GM11168 (cell line): ENCODE measurements around the gene SPRN.
"Not testable (repeated sequence)": the region's sequence is repeated elsewhere in the genome, so short reads cannot be mapped to it uniquely, and the experiment has no call there.

Experiments
- in situ Hi-C: fragments of 300-500 bp; cut with MboI; formaldehyde crosslinking; loops from one replicate; pipeline ENCODE4 v1.12.0; 2022; ENCODE audit warnings: low sequenced_read_pairs; ENCODE audit not compliant: unreplicated experiment

The SPRN gene, protein sequence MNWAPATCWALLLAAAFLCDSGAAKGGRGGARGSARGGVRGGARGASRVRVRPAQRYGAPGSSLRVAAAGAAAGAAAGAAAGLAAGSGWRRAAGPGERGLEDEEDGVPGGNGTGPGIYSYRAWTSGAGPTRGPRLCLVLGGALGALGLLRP

GRCh38 chr10:133424601-133425000 is at the start of gene SPRN:
Gene SPRN, minus strand, starts transcription at chr10:133424625. Its CDS starts 944 bp downstream, at chr10:133423681.
- in situ Hi-C loops: not testable (repeated sequence)

DNA sequence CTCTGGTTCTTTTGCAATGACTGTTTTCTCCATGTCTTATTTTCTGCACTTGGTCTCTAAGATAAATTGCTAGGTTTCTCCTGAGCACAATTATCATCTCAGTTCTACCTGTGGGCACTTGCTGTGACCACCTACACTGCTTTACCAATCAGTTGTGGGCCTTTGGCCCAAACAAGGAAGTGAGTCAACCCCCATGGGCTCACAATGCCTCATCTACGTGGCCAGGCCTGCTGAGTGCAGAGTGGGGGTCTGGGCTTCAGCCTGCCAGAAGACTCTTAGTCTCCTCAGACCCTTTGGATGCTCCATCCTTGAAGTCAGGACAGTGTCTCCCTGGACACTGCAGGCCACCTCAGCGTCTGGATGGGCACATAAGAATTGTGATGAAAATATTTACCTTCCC is 49.6 kb upstream of the SPRN start:
- in situ Hi-C loops: no loop called here

DNA sequence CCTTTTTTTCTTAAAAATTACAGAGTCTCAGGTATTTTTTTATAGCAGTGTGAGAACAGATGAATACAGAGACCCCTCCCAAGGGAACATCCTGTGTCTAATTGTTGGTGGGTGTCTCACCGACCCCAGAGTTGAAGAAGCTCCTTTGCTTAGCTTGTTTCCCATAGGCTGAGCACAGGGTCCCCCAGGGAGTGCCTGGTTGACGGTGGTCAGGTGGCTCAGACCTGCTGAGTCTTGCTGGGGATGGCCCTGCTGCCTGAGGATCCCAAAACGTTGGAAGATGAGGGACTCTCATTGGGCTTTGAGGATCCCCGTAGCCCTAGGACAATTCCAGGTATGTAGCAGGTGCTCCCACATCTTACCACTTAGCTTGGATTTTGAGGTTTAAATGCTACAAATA is 48.8 kb upstream of the SPRN start:
- in situ Hi-C loops: no loop called here

GRCh38 chr10:133471300-133472109 is 47.1 kb upstream of the SPRN start:
- in situ Hi-C loops: no loop called here

GRCh38 chr10:133469205-133469604 is 44.8 kb upstream of the SPRN start:
- in situ Hi-C loops: not testable (repeated sequence)

DNA sequence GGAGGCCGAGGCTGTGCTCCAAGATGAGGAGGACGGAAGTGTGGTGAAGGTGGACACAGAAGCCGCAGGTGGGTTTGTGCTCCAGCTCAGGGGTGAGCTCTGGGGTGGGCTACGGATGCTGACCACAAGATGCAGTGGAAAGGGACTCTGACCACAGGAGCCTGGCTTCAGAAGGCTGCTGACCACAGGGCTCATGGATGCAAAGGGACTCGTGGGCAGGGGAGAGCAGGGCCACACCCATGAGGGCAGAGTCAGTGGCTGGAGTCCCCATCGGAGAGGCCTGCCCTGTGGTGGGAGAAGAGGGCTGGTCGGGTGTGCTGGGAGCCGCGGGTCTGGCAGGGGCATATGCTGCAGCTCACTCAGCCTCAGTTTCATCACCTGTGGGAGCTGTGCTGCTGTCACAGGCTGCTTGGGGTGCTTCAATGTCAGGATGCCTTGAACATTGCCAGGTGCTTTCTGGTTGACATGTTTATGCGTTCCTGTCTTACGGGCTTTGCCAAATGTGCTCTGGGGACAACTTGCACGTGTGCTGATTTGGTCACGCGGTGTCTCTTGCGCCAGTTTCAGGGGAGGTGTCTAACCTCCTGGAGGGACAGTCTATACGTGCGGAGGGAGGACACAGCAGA is 43.0 kb upstream of the SPRN start:
- in situ Hi-C loops: no loop called here

DNA sequence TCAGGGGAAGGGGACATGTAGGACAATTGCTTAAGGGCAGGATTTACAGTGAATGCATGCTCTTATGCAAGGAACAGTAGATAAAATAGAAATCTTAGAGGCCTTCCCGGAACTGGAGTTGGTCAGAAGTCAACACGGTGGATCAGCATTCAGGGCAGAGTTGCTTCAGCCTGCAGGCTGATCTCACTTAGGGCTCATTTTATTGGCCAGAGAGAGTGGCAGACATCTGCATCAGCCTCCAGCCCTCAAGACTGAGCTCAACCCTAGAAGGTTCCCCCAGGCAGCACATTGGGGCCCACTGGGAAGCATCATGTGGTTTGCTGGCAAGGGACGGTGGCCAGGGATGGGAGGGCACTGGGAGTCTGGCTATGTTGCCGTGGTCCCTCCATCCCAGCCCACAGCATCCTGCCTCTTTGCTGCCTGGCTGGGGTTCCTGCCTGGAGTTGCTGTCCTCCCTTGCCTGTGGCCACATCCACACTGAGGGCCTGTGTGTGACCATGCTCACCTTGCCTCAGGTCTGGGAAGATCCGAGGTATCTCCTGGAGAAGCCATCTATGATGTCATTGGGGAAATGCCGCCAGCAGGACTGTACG is 42.4 kb upstream of the SPRN start:
- in situ Hi-C loops: no loop called here

DNA sequence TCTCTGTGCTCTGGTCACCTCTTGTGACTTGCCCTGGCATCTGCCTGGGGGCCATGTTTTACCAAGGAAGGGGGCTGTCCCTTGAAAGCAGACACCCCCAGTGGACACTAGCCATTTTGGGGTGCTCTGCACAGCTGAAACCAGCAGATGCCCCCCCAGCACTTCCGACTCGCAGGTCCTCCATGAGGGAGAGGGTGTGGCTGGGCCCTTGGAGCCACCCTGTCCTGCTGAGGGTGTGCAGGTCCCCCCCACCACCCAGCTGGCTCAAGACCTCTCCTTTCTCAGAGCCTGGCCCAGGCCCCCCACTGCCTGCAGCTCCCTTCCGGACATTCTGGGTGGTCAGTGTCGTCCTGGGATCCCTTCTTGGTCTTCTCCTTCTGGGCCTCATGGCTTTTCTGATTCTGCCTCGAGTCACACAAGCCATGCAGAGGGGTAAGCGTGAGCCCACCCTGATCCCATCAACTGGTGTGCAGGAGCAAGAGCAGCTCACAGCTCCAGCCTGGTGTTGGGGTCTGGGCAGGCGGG is 41.6 kb upstream of the SPRN start:
- in situ Hi-C loops: no loop called here

GRCh38 chr10:133465191-133465949 is 40.9 kb upstream of the SPRN start:
- in situ Hi-C loops: no loop called here

GRCh38 chr10:133464582-133465031 is 40.2 kb upstream of the SPRN start:
- in situ Hi-C loops: no loop called here

- in situ Hi-C loops: no loop called here
Observed at GRCh38 chr10:133462512-133463305, 38.3 kb upstream of the SPRN start.

DNA sequence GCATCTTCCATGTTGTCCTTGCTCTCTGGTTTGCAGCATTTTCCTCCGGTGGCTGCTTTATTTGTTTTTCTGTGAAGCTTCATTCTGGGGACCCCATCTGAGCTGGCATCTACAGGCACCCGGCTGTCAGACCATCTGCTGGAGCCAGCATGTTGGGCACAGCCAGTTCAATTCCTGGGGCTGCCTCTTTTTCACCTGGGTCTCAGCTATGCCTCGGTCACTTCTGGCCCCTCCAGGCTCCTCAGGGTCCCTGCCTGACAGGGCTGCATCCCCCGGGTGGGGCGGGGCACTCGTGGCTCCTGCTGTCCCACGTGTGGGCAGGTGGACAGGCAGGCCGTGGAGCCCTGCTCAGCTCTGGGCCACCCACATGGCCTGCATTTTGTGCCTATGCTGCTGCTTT is 37.4 kb upstream of the SPRN start:
- in situ Hi-C loops: no loop called here

DNA sequence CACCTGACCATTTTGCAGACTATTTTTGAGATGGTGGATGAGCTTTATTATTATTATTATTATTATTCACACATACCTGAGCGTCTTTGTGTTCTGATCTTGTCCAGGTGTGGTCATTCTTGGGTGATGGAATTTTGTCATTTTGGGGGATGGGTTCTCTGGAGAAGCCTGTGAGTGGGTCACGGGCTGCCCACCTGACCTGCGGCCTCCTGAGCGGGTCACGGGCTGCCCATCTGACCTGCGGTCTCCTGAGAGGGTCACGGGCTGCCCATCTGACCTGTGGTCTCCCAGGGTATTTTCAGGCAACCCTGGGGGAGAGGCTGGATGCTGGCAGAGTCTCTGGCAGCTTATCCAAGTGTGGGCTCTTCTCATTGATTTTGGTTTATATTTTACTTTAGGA is 36.6 kb upstream of the SPRN start:
- in situ Hi-C loops: no loop called here

DNA sequence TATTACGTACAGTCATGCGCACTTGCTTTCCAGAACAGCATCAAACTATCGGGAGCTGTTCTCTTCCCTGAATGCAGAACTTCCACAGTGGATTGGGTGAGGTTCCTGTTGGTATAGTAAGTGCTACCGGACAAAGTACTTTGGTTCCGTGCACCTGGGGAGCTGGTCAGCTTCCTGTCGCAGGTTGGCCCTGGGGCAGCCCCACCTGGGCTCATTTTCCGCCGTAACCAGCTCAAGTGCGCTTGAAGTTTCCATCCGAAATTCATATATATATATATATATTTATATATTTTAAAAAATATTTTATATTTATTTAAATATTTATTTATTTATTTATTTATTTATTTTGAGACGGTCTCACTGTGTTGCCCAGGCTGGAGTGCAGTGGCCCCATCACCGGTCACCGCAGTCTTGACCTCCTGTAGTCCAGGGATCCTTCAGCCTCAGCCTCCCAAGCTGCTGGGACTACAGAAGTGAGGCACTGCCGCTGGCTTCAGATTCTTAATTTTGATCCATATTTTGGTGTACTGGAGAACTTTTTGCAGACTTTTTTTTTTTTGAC is 35.9 kb upstream of the SPRN start:
- in situ Hi-C loops: no loop called here

DNA sequence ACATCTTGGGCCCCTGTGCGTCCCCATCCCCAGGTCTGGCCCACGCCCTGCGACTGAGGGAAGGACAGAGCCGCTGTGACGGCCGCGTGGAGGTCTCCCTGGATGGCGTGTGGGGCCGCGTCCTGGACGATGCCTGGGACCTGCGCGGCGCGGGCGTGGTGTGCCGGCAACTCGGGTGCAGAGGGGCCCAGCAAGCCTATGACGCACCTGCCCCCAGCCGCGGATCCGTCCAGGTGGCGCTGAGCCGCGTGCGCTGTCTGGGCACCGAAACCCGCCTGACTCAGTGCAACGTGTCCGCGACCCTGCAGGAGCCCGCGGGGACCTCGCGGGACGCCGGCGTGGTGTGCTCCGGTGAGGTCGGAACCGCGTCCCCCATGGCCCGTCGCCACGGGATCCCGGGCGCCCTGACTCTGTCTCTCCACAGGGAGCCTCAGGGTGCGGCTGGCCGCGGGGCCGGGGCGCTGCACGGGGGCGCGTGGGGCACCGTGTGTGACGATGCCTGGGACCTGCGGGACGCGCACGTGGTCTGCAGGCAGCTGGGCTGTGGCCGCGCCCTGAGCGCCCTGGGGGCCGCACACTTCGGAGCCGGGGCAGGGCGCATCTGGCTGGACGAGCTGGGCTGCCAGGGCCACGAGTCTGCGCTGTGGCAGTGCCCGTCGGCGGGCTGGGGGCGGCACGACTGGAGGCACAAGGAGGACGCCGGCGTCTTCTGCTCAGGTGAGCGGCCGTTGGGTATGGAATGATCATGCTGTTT is 35.2 kb upstream of the SPRN start:
- in situ Hi-C loops: no loop called here

- in situ Hi-C loops: no loop called here
Observed at GRCh38 chr10:133458710-133459453, 34.5 kb upstream of the SPRN start.

DNA sequence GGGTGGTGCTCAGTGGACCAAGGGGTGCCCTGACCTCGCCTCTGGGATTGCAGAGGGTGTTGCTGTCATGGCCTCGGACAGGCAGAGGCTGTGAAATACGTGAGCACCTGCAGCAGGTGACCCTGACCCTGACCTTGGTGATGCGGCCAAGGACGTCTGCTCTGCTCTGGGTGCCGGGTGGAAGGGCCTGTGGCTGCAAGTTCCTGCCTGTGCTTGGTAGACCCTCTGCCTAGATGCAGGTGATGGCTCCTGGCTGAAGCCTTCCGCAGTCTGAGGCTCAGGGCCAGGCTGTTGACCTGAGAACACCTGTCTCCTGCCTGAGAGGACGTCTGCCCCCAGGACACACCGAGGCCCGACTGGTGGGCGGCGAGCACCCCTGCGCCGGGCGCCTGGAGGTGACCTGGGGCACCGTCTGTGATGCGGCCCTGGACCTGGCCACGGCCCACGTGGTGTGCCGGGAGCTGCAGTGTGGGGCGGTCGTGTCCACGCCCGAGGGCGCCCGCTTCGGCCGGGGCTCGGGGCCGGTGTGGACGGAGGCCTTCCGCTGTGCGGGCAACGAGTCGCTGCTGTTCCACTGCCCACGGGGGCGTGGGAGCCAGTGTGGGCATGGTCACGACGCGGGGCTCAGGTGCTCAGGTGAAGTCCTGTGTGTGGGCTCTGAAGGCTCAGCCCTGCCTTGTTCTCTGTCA is 33.7 kb upstream of the SPRN start:
- in situ Hi-C loops: no loop called here
